ENCODE measurements around the gene INTS1. TPM values are rescaled to one million over a fixed set of nuclear protein-coding genes. Genes with fewer than 3 reads are reported as not detected.

The INTS1 gene
- total RNA-seq, 2 experiments from 2014 or later: 105 to 112 TPM

- peaks cover 15% of the 10 kb centered on the region for H3K4me1 Mint-ChIP-seq (ENCODE audit: low read depth)
- no peaks in the 10 kb centered on the region for H3K9me3 Mint-ChIP-seq (ENCODE audit: insufficient read depth)
- H3K27me3 Mint-ChIP-seq (ENCODE audit: low read depth): peaks cover 12% of the 10 kb centered on the region
- POLR2A ChIA-PET: interaction anchor here (1.1 kb wide), 1 partner anchor 118 kb away, joined by 3 read pairs; no protein-coding TSS in a partner anchor
- ATAC-seq (peak; percentile 45), DNase-seq (no peak)
- no peaks in the 10 kb centered on the region for H3K36me3 Mint-ChIP-seq (ENCODE audit: low read depth)
- H3K27ac Mint-ChIP-seq: no peak within 1 kb of the TSS
- CTCF ChIA-PET: no interaction called here
- peak within 1 kb of the TSS; percentile 63 for H3K4me3 Mint-ChIP-seq
These were observed 45.3 kb downstream of the INTS1 start, which contains the start of gene MICALL2 for GRCh38 chr7:1458683-1459511. TSS of gene MICALL2 (minus strand) at chr7:1459470. CDS start at chr7:1459326, 144 bp downstream.

- ATAC-seq (no peak), DNase-seq (no peak)
- Mint-ChIP-seq H3K4me3 (peak overlapping the region; percentile 48), H3K36me3 (ENCODE audit: low read depth) (no peaks in the 10 kb centered on the region), H3K4me1 (ENCODE audit: low read depth) (peaks cover 15% of the 10 kb centered on the region), H3K9me3 (ENCODE audit: insufficient read depth) (no peaks in the 10 kb centered on the region), H3K27me3 (ENCODE audit: low read depth) (peaks cover 12% of the 10 kb centered on the region), H3K27ac (no peak overlapping the region)
- POLR2A ChIA-PET: interaction anchor here (1.1 kb wide), 1 partner anchor 119 kb away, joined by 3 read pairs; no protein-coding TSS in a partner anchor
- CTCF ChIA-PET: interaction anchor here (2.2 kb wide), 1 partner anchor 16 kb away, joined by 8 read pairs; no protein-coding TSS in a partner anchor
These were observed 46.1 kb downstream of the INTS1 start for GRCh38 chr7:1457949-1458682.

GRCh38 chr7:1457059-1457948 lies 46.9 kb downstream of the INTS1 start:
- ChIA-PET CTCF (interaction anchor here (0.9 to 2.2 kb wide), 3 partner anchors 17 to 263 kb away, joined by 3 to 8 read pairs (median 3); partner anchors contain the start of gene MAFK), POLR2A (no interaction called here)
- peaks cover 15% of the 10 kb centered on the region for H3K4me1 Mint-ChIP-seq (ENCODE audit: low read depth)

GRCh38 chr7:1455955-1456354 lies 48.2 kb downstream of the INTS1 start:
- no peak overlapping the region for H3K27ac Mint-ChIP-seq
- no peak overlapping the region for H3K4me3 Mint-ChIP-seq
- no peaks in the 10 kb centered on the region for H3K9me3 Mint-ChIP-seq (ENCODE audit: insufficient read depth)
- H3K36me3 Mint-ChIP-seq (ENCODE audit: low read depth): no peaks in the 10 kb centered on the region
- ChIA-PET POLR2A (no interaction called here), CTCF (no interaction called here)
- DNase-seq (no peak), ATAC-seq (no peak)
- H3K27me3 Mint-ChIP-seq (ENCODE audit: low read depth): peaks cover 6% of the 10 kb centered on the region
- H3K4me1 Mint-ChIP-seq (ENCODE audit: low read depth): peaks cover 11% of the 10 kb centered on the region

More at GRCh38 chr7:1457059-1457948, 46.9 kb downstream of the INTS1 start:
- DNase-seq: no peak
- Mint-ChIP-seq H3K9me3 (ENCODE audit: insufficient read depth) (no peaks in the 10 kb centered on the region), H3K27ac (no peak overlapping the region), H3K36me3 (ENCODE audit: low read depth) (no peaks in the 10 kb centered on the region), H3K27me3 (ENCODE audit: low read depth) (peaks cover 12% of the 10 kb centered on the region), H3K4me3 (peak overlapping the region; percentile 17)
- no peak for ATAC-seq

- POLR2A ChIA-PET: no interaction called here
- no peak overlapping the region for H3K4me3 Mint-ChIP-seq
- no peaks in the 10 kb centered on the region for H3K36me3 Mint-ChIP-seq (ENCODE audit: low read depth)
- H3K4me1 Mint-ChIP-seq (ENCODE audit: low read depth): peaks cover 7% of the 10 kb centered on the region
- H3K27ac Mint-ChIP-seq: no peak overlapping the region
- DNase-seq (no peak), ATAC-seq (no peak)
- H3K27me3 Mint-ChIP-seq (ENCODE audit: low read depth): peaks cover 6% of the 10 kb centered on the region
- H3K9me3 Mint-ChIP-seq (ENCODE audit: insufficient read depth): no peaks in the 10 kb centered on the region
- CTCF ChIA-PET: no interaction called here
These were observed 48.8 kb downstream of the INTS1 start for GRCh38 chr7:1455241-1455939.

- CTCF ChIA-PET: no interaction called here
- Mint-ChIP-seq H3K4me1 (ENCODE audit: low read depth) (peaks cover 3% of the 10 kb centered on the region), H3K27ac (no peak overlapping the region), H3K4me3 (no peak overlapping the region), H3K27me3 (ENCODE audit: low read depth) (peaks cover 6% of the 10 kb centered on the region), H3K9me3 (ENCODE audit: insufficient read depth) (no peaks in the 10 kb centered on the region), H3K36me3 (ENCODE audit: low read depth) (no peaks in the 10 kb centered on the region)
- POLR2A ChIA-PET: no interaction called here
- no peak for ATAC-seq
- no peak for DNase-seq
These were observed 49.6 kb downstream of the INTS1 start for GRCh38 chr7:1454542-1454941.

GRCh38 chr7:1452205-1452604 lies 52.0 kb downstream of the INTS1 start:
- H3K9me3 Mint-ChIP-seq (ENCODE audit: insufficient read depth): no peaks in the 10 kb centered on the region

GRCh38 chr7:1450987-1451386 lies 53.2 kb downstream of the INTS1 start:
- Mint-ChIP-seq H3K36me3 (ENCODE audit: low read depth) (no peaks in the 10 kb centered on the region), H3K27me3 (ENCODE audit: low read depth) (no peaks in the 10 kb centered on the region), H3K27ac (no peak overlapping the region), H3K4me3 (no peak overlapping the region), H3K9me3 (ENCODE audit: insufficient read depth) (no peaks in the 10 kb centered on the region), H3K4me1 (ENCODE audit: low read depth) (no peaks in the 10 kb centered on the region)
- ATAC-seq: no peak
- ChIA-PET POLR2A (no interaction called here), CTCF (no interaction called here)
- DNase-seq: no peak

More at GRCh38 chr7:1452205-1452604, 52.0 kb downstream of the INTS1 start:
- H3K4me3 Mint-ChIP-seq: no peak overlapping the region
- H3K36me3 Mint-ChIP-seq (ENCODE audit: low read depth): no peaks in the 10 kb centered on the region
- H3K27ac Mint-ChIP-seq: no peak overlapping the region
- ChIA-PET CTCF (no interaction called here), POLR2A (no interaction called here)
- H3K27me3 Mint-ChIP-seq (ENCODE audit: low read depth): peaks cover 3% of the 10 kb centered on the region
- ATAC-seq (no peak), DNase-seq (no peak)
- H3K4me1 Mint-ChIP-seq (ENCODE audit: low read depth): no peaks in the 10 kb centered on the region

GRCh38 chr7:1450431-1450830 lies 53.8 kb downstream of the INTS1 start:
- Mint-ChIP-seq H3K27me3 (ENCODE audit: low read depth) (no peaks in the 10 kb centered on the region), H3K4me1 (ENCODE audit: low read depth) (no peaks in the 10 kb centered on the region), H3K9me3 (ENCODE audit: insufficient read depth) (no peaks in the 10 kb centered on the region), H3K27ac (no peak overlapping the region), H3K36me3 (ENCODE audit: low read depth) (no peaks in the 10 kb centered on the region), H3K4me3 (no peak overlapping the region)
- DNase-seq (no peak), ATAC-seq (no peak)
- POLR2A ChIA-PET: no interaction called here
- CTCF ChIA-PET: no interaction called here

GRCh38 chr7:1449951-1450350 lies 54.2 kb downstream of the INTS1 start:
- no peak for DNase-seq
- Mint-ChIP-seq H3K27ac (no peak overlapping the region), H3K4me3 (no peak overlapping the region), H3K36me3 (ENCODE audit: low read depth) (no peaks in the 10 kb centered on the region), H3K27me3 (ENCODE audit: low read depth) (no peaks in the 10 kb centered on the region), H3K9me3 (ENCODE audit: insufficient read depth) (no peaks in the 10 kb centered on the region), H3K4me1 (ENCODE audit: low read depth) (no peaks in the 10 kb centered on the region)
- ChIA-PET POLR2A (no interaction called here), CTCF (interaction anchor here (1.5 kb wide), 1 partner anchor 17 kb away, joined by 5 read pairs; no protein-coding TSS in a partner anchor)
- ATAC-seq: no peak

GRCh38 chr7:1449501-1449900 lies 54.7 kb downstream of the INTS1 start:
- POLR2A ChIA-PET: no interaction called here
- no peaks in the 10 kb centered on the region for H3K27me3 Mint-ChIP-seq (ENCODE audit: low read depth)
- CTCF ChIA-PET: interaction anchor here (1.3 to 1.5 kb wide), 2 partner anchors 17 to 25 kb away, joined by 4 to 5 read pairs; no protein-coding TSS in a partner anchor
- H3K4me3 Mint-ChIP-seq: no peak overlapping the region
- no peak overlapping the region for H3K27ac Mint-ChIP-seq
- H3K4me1 Mint-ChIP-seq (ENCODE audit: low read depth): no peaks in the 10 kb centered on the region
- ATAC-seq: no peak
- no peak for DNase-seq
- no peaks in the 10 kb centered on the region for H3K9me3 Mint-ChIP-seq (ENCODE audit: insufficient read depth)
- no peaks in the 10 kb centered on the region for H3K36me3 Mint-ChIP-seq (ENCODE audit: low read depth)

Measured in activated CD8-positive, alpha-beta T cell treated with anti-CD3 and anti-CD28 coated beads, Interleukin-2, amount 10 ng/mL, durations not matched to agents 7 days and 5 days (primary cell).